ENCODE data around the gene CDK14. TPM values are rescaled to one million over a fixed set of nuclear protein-coding genes. Genes with fewer than 3 reads are reported as not detected.

CDK14 gene
- total RNA-seq, 1 experiment from 2014 or later: not detected

DNA sequence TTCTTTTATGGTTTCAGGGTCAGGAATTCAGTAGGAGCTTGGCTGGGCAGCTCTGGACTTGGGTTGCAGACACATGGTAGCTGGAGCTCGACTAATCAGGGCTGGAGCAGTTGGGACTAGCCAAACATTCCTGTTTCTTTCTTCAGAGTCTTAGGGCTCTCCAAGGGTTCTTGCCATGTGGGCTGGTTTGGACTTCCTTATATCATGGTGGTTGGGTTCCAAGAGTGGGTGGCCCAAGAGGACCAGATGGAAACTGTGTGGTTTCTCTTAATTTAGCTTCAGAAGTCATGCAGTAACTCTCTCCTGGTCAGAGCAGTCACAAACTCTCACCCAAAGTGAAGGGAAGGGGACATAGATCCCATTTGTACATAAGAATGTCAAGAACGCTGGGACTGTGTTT, 398.0 kb downstream of the CDK14 start:
- in situ Hi-C loops (cut with HindIII; ENCODE audit: low sequenced_read_pairs): no loop called here
- no peak for DNase-seq (ENCODE audit: low spot score)

DNA sequence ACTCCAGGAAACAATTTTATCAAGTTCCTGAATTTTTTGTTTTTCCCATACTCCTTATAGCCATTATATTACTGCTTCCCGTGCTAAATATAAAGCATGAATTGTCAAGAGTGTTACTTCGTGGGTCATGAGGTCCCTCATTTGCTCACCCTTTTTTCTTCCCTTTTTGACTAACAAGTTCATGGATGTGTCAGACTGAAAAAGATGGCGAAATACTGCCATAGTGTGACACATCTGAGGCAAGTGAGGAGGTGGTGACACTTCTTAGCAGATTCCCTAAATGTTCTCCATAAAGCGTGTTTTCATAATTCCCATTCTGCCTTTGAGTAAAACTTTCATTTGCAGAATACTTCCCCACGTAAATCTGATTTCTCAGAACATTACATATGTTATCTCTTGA, 398.5 kb downstream of the CDK14 start:
- DNase-seq (ENCODE audit: low spot score): no peak
- in situ Hi-C loops (cut with HindIII; ENCODE audit: low sequenced_read_pairs): no loop called here

DNA sequence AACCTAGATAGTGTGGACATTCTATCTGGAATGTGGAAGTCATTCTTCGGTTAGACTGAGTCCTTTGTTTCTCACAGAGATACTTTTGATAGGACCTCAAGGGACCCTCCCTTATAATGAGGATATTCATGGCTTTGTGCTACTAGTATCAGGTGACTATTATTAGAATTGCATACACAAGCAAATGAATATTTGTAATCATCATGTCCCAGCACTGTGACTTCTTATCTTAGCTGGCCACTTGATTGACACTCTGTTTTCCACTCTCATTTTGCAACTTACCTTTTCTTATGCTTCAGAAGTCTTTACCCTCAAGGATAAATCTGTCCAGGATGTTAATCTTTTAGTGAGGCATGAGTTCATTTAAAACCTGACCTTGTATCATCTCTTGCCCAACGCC, 399.9 kb downstream of the CDK14 start:
- no peak for DNase-seq (ENCODE audit: low spot score)
- in situ Hi-C loops (cut with HindIII; ENCODE audit: low sequenced_read_pairs): no loop called here

DNA sequence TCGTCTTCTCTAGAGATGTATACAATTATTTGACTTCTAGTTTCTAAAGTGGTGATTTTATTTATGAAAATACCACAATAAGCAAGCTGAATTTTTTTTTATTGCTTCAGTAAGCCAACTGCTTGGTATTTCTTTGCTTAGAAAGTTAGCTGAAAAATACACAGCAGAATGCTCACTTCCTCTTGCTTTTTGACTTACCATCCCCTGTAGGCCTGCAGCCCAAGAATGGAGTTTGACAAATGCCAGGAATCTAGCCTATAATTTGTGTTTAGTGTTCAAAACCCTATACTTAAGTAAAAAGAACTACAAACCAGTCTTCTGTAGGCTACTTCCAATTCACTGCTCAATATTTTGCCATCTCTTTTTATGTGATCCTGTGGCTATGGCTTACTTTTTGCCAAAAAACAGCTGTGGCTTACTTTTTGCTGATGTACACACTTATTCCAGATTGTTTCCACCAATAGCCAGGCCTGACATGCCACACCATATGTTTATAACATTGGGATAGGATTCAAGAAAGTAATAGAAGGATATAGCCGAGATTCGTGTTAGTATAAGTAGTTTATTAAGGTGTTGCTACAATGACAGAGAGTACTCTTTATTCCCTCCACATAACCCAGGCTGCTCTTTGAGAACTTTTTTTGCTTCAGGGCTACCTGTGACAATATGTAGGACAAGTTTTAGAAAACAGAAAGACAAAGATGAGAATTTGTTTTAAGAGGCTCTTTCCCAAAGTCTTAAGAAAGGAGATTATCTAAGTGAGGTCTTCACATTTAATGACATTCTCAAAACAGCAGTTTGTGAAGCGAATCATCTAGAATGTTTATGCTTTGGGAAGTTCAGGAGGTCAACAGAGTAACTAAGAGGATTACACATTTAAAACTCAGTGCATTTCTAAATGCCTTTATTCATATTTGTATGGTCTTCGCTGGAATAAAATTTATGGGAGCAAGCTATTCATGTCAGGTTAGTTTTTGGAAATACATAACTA, 404.2 kb downstream of the CDK14 start:
- in situ Hi-C loops (cut with HindIII; ENCODE audit: low sequenced_read_pairs): no loop called here

DNA sequence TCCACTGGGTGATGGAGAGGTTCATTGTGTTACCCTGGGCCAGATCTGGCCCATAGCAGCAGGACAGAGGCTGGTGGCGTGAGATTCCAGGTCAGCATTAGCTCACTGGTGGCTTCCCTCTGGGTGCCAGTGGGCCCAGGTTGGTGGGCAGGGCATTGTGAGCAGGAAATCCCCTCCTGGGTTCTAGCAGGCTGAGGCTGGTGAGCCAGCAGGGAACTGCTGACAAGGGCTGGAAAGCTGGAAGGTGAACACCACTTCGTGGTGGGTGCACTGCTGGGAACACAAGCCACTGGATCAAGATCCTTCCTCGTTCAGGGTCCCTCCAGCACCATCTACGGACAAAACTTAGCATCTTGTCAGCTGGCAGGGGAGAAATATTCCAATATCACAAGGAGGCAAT, 408.9 kb downstream of the CDK14 start:
- in situ Hi-C loops (cut with HindIII; ENCODE audit: low sequenced_read_pairs): no loop called here
- DNase-seq (ENCODE audit: low spot score): no peak

More for the DNA sequence above, 404.2 kb downstream of the CDK14 start:
- DNase-seq (ENCODE audit: low spot score): no peak

DNA sequence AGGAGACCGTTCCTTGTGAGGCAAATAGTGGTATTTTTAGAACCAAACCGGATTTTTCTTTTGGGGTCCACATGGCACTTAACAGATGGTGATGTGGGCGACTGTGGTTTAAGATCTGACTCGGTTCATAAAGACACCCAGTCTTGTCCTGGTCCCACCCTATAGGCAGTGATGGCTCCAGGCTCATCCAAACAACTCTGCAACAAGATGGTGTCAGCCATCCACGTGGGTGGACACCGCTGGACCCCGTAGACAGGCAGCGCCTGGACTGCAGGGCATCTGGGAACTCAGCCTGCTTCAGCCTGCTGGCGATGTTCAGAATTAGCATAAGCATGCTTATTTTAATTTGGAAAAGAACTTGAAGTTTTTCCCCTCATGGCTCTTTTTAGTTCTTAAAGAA, 409.7 kb downstream of the CDK14 start:
- in situ Hi-C loops (cut with HindIII; ENCODE audit: low sequenced_read_pairs): no loop called here
- DNase-seq (ENCODE audit: low spot score): no peak

DNA sequence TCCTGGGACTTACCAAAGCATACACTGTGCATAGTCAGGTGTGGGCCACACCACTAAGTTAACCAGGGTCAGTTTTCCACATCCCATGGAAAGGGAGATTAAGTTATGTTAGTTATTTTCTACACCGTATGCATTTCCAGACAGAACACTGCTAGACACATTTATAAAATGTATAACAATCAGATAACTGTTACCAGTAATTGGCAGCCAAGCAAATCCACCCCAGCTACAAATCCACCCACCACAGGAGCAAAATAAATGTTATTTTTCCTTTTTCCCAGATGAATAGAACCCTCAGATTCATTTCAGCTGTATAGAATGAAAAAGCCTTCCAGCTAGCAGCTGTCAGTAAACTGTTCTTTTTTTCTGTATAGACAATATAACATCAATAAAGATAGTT, 411.2 kb downstream of the CDK14 start:
- in situ Hi-C loops (cut with HindIII; ENCODE audit: low sequenced_read_pairs): no loop called here
- no peak for DNase-seq (ENCODE audit: low spot score)

DNA sequence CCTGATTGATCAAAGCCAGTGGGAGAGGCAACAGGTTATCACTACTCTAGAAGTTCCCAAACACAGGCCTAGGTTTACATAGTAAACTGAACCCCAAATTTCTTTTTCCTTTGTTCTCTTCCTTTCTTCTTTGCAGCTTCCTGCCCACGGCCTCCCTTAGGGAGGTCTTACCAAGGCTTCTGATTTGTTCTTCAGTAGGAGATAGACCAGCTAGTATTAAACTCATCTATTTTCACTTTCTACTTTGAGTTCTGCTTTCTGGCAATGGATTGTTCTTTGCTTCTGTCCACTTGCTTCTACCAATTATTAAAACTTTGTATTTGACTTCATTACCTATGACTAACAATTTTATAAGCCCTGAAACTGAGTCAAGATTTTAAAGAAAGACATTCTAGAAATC, 417.0 kb downstream of the CDK14 start:
- DNase-seq (ENCODE audit: low spot score): no peak
- in situ Hi-C loops (cut with HindIII; ENCODE audit: low sequenced_read_pairs): no loop called here

DNA sequence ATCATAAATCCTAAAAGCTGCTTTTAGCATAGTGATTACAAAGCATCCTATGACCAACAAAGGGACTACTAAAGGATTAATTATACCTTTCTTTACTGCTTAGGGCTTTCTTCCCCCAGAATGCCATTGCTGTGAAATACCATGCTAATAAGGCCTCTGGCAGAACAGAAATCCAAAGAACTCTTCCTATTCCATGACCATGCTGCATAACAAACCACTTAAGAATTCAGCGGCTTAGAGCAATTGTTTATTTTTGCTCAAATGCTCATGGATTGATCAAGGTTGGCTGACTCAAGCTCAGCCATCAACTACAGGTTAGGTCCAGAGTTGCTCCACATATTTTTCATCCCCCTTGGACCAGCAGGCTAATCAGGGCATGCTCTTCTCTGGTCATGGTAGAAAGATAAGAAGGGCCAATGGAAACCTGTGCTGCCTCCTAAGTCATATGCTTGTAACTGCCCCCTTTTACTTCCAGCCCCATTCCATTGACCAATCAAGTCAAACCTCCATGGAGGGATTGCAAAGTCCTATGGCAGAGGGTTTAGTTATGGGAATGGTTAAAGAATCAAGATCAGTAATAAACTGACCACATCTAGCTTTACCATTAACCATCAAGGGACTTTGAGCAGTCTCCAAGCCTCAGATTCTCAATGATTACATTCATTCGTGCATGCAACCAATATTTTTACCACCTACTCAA, 423.7 kb downstream of the CDK14 start:
- no peak for DNase-seq (ENCODE audit: low spot score)
- in situ Hi-C loops (cut with HindIII; ENCODE audit: low sequenced_read_pairs): no loop called here

DNA sequence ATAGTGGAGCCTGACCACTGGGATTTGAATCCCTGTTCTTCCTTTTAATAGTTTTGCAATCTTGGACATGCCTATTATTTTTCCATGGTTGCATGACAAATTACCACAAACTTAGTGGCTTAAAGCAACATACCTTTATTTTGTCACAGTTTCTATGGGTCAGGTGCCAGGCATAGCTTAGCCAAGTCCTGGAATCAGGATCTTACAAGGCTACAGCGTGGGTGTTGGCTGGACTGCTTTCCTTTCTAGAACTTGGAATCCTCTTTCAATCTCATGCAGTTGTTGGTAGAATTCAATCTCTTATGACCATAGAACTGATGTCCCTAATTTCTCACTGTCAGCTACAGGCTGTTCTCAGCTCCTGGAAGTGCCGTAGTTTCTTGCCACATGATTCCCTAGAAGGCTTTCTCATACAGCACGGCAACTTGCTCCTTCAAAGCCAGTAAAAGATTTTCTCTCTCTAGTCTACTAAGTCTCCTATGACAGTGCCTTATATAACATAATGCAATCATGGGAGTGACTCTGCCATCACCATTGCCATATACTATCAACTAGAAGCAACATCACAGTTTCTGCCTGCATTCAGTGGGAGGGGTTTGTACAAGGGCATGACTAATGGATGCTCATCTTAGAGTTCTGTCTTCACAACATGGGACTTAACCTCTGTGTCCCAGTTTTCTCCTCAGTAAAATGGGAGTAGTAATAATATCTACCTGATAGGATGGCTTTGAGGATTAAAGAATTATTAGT, 424.7 kb downstream of the CDK14 start:
- no peak for DNase-seq (ENCODE audit: low spot score)
- in situ Hi-C loops (cut with HindIII; ENCODE audit: low sequenced_read_pairs): no loop called here

DNA sequence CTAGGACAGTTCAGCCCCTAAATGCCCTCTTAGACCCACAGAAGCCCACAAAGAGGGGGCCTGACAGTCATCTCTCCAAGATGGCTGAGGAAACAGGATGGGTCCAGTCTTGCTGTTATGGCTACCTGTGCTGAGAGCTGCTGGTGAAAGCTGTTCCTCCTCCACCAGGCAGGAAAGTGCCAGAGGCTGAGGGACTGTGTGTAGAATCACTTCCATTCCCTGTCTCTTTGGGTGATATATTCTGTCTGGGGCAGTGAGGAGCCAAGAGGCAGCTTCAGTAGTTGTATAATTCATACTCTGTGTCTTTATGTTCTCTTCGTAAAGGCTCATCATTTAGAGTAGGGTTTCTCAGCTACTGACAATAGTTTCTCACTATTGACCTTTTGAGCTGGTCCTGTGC, 425.8 kb downstream of the CDK14 start:
- in situ Hi-C loops (cut with HindIII; ENCODE audit: low sequenced_read_pairs): no loop called here
- DNase-seq (ENCODE audit: low spot score): no peak

DNA sequence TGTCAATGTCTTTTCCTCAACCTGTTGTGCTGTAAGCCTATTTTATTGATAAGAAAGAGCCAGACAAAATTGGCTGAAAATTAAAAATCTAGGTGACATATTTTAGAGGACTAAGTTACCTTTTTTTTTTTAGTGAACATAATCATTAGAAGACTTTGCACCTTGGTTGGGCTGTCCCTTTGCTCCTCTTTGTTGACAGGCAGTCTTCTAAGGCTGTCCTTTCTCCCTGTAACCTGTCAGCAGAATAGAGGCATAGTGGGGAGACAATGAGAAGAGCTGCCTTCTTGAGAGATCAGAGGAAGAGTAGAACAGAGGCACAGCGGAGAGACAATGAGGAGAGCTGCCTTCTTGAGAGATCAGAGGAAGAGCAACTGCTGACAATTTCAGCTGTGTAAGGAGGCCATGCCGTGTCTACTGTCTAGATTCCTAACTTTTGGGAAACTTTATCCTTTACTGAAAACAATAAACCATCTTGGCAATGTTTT, 429.8 kb downstream of the CDK14 start:
- DNase-seq (ENCODE audit: low spot score): no peak
- in situ Hi-C loops (cut with HindIII; ENCODE audit: low sequenced_read_pairs): no loop called here

DNA sequence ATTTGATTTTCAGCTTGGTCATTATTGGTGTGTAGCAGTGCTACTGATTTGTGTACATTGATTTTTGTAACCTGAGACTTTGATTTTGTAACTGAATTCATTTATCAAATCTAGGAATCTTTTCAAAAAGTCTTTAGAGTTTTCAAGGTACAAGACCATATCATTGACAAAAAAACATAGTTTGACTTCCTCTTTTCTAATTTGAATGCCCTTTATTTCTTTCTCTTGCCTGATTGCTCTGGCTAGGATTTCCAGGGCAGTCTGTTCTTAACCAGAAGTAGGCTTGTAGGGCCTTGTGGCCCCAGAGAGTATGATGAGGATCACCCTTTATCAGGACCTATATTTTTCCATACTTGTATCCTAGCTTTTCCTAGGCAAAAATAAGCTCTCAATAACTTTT, 433.6 kb downstream of the CDK14 start:
- DNase-seq (ENCODE audit: low spot score): no peak
- in situ Hi-C loops (cut with HindIII; ENCODE audit: low sequenced_read_pairs): no loop called here

DNA sequence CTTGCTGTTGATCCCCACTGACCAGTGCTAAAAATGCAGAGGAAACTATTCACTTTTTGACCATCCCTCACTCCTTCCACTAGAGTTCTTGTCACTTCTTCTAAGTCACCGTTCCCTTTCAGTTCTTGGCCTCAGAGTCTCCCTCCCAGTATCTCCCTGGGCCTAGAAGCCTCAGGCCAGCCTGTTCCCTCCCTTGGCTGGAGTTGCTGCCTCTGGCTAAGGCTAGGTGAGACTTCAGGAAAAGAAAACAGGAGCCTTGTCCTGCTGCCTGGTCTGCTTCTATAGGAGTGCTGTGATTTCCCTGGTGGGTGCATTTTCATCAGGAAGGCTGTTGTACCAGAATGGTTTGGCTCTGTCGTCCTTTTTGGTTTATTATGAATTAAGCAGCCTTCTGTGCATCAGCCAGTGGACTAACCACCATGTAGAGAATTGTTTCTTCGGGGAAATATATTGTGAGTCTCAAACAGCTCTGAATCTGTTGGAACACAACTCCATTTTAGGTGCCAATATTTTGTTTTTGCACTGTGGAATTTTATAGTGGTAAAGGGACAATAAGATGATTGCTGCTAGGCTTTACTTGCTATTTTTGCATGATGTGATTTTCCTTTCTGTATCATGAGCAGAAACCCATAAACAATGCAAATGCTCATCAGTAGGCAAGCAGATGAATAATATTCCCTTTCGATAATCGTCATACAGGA, 434.7 kb downstream of the CDK14 start:
- in situ Hi-C loops (cut with HindIII; ENCODE audit: low sequenced_read_pairs): no loop called here
- peak; percentile 49 for DNase-seq (ENCODE audit: low spot score)

DNA sequence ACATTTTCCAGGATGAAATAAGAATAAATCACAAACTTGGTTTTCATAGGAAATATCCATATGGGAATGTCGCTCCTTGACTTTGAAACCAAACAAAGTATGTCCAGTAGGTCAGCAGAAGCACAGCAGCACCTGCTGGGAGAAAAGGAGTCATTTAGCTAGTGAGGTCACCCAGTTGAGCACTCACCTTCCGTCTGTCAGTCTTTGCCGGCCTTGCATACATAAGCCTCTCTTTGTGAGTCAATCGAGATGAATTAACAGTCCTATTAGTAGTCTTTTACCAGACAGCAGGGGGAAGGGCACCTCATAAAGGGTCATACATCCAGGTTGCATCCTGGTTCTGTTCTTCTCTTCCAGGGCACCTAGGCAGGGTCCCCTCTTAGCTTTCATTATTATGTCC, 435.6 kb downstream of the CDK14 start:
- in situ Hi-C loops (cut with HindIII; ENCODE audit: low sequenced_read_pairs): no loop called here
- DNase-seq (ENCODE audit: low spot score): no peak

DNA sequence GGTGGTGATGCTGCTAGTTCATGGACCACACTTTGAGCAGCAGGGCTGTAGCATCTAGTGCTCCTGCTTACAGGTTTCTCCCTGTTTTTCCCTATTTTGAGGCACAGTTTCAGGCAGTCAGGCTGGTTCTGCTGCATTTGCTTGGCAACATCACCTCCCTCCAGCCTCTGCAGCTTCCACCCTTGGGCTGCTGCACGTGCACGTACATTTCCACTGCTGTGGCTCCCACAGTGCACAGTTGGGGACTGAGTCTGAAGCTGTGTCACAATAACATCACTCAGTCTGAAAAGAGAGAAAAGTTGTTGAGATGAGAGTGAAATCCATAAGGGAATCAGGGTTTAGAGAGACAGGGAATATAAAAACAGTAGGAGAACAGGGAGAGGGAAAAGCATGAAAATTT, 437.5 kb downstream of the CDK14 start:
- peak; percentile 39 for DNase-seq (ENCODE audit: low spot score)

DNA sequence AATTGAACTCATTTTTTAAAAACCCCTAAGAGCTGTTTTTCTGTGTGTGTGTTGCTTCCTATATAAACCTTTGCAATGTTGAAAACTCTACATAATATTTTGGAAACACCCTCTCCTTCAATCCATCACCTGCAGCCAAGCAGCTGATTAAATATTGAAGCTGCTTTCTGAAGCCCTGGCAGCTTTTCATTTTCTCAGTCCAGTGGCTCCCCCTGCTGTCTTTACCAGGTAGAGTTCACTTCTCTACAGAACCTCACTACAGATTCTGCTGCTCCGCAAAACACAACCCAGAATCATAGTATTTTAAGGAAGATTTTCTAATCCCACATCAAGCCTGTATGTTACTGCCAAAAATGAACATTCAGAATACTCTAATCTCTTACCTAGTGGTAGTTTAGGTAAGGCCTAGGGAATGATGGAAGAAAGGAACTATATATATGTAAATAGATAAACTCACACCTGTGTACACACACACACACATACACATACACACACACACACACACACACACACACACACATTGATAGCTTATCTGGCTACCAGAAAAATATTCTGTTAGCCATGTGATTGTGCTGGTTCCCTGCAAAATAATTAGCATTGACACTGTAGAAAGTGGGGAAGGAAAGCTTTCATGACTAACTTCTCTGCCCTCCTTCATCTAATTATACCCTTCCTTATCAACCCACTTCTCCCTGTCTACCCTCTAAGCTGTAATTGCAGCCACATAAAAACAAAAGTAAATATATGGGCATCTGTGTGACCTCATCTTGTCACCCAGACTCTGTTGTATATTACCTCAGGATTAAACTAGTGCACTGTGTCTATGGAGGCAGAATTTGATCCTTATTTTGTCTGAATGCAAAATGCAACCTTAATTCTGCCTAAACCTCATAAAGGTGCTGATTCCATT, 438.6 kb downstream of the CDK14 start:
- peak; percentile 90 for DNase-seq (ENCODE audit: low spot score)
- in situ Hi-C loops (cut with HindIII; ENCODE audit: low sequenced_read_pairs): no loop called here

More for the DNA sequence above, 437.5 kb downstream of the CDK14 start:
- in situ Hi-C loops (cut with HindIII; ENCODE audit: low sequenced_read_pairs): no loop called here

DNA sequence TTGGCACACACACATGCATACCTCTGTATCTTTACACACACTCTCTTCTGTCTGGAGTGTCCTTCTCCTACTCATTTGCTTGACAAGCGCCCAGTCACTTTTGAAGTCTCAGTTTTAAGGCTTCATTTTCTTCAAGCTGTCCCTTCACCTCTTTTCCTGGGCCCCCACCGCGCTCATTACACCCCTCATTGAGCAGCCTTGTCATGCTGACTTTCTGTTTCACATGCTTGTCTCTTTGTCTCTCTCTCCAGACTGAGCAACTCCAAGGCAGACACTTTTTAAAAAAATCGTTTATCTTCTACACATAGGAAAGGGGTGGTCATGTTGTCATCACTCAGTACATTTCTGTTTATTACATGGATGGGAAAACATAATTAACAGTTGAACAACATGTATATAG, 442.9 kb downstream of the CDK14 start:
- in situ Hi-C loops (cut with HindIII; ENCODE audit: low sequenced_read_pairs): no loop called here
- DNase-seq (ENCODE audit: low spot score): no peak
